Measurements from ENCODE around the gene RNF213. TPM values are rescaled to one million over a fixed set of nuclear protein-coding genes. Genes with fewer than 3 reads are reported as not detected.

Gene RNF213
- polyA plus RNA-seq, 4 donors: 35.4 to 71.4 (median 53.0) TPM

- no peak for FAIRE-seq
- H3K27ac ChIP-seq (ENCODE audit: low read depth in 1 of 3, low read length in 2 of 3): no peak overlapping the region
- H3K9me3 ChIP-seq (ENCODE audit: control insufficient read depth in 2 of 2, insufficient read depth in 1 of 2, low read depth in 1 of 2, low read length in 1 of 2): no peaks in the 10 kb centered on the region
- 95 to 99% (median 95%) methylated on average over 3 of the region's 3 CpGs for WGBS, 3 donors
- H3K4me1 ChIP-seq (ENCODE audit: control insufficient read depth in 3 of 3, insufficient read depth in 2 of 3, low read depth in 1 of 3, low read length in 2 of 3): no peaks in the 10 kb centered on the region
- H3K27me3 ChIP-seq (ENCODE audit: control insufficient read depth in 3 of 3, insufficient read depth in 3 of 3, low read length in 3 of 3): no peaks in the 10 kb centered on the region
- no peak for DNase-seq
- no peak overlapping the region for H3K4me3 ChIP-seq (ENCODE audit: low read depth in 1 of 3, low read length in 3 of 3)
- peaks cover 37 to 87% (median 68%) of the 10 kb centered on the region in 3 donors for H3K36me3 ChIP-seq (ENCODE audit: control insufficient read depth in 3 of 3, insufficient read depth in 2 of 3, low read depth in 1 of 3, low read length in 3 of 3)
Measured at GRCh38 chr17:80382446-80382845, 121.8 kb downstream of the RNF213 start.

- H3K4me3 ChIP-seq (ENCODE audit: low read depth in 1 of 3, low read length in 3 of 3): no peak overlapping the region
- no peaks in the 10 kb centered on the region for H3K27me3 ChIP-seq (ENCODE audit: control insufficient read depth in 3 of 3, insufficient read depth in 3 of 3, low read length in 3 of 3)
- no peak for FAIRE-seq
- H3K27ac ChIP-seq (ENCODE audit: low read depth in 1 of 3, low read length in 2 of 3): no peak overlapping the region
- no peak for DNase-seq
- H3K9me3 ChIP-seq (ENCODE audit: control insufficient read depth in 2 of 2, insufficient read depth in 1 of 2, low read depth in 1 of 2, low read length in 1 of 2): no peaks in the 10 kb centered on the region
- WGBS, 3 donors: 91 to 95% (median 95%) methylated on average over 8 of the region's 8 CpGs
- peaks cover 37 to 86% (median 67%) of the 10 kb centered on the region in 3 donors for H3K36me3 ChIP-seq (ENCODE audit: control insufficient read depth in 3 of 3, insufficient read depth in 2 of 3, low read depth in 1 of 3, low read length in 3 of 3)
- H3K4me1 ChIP-seq (ENCODE audit: control insufficient read depth in 3 of 3, insufficient read depth in 2 of 3, low read depth in 1 of 3, low read length in 2 of 3): no peaks in the 10 kb centered on the region
Measured at GRCh38 chr17:80382956-80383355, 122.3 kb downstream of the RNF213 start.

GRCh38 chr17:80384078-80384960, 123.7 kb downstream of the RNF213 start:
- no peak for DNase-seq
- Histone ChIP-seq H3K4me1 (ENCODE audit: control insufficient read depth in 3 of 3, insufficient read depth in 2 of 3, low read depth in 1 of 3, low read length in 2 of 3) (no peaks in the 10 kb centered on the region), H3K9me3 (ENCODE audit: control insufficient read depth in 2 of 2, insufficient read depth in 1 of 2, low read depth in 1 of 2, low read length in 1 of 2) (no peaks in the 10 kb centered on the region), H3K36me3 (ENCODE audit: control insufficient read depth in 3 of 3, insufficient read depth in 2 of 3, low read depth in 1 of 3, low read length in 3 of 3) (peaks cover 27 to 89% (median 70%) of the 10 kb centered on the region in 3 donors), H3K27me3 (ENCODE audit: control insufficient read depth in 3 of 3, insufficient read depth in 3 of 3, low read length in 3 of 3) (no peaks in the 10 kb centered on the region), H3K27ac (ENCODE audit: low read depth in 1 of 3, low read length in 2 of 3) (no peak overlapping the region), H3K4me3 (ENCODE audit: low read depth in 1 of 3, low read length in 3 of 3) (no peak overlapping the region)
- no peak for FAIRE-seq
- WGBS, 3 donors: 79 to 88% (median 87%) methylated on average over 24 of the region's 24 CpGs

GRCh38 chr17:80385046-80385445, 124.4 kb downstream of the RNF213 start:
- DNase-seq: no peak
- FAIRE-seq: no peak
- 90 to 94% (median 93%) methylated on average over 9 of the region's 9 CpGs for WGBS, 3 donors

GRCh38 chr17:80386341-80386740, 125.7 kb downstream of the RNF213 start:
- Histone ChIP-seq H3K9me3 (ENCODE audit: control insufficient read depth in 2 of 2, insufficient read depth in 1 of 2, low read depth in 1 of 2, low read length in 1 of 2) (no peaks in the 10 kb centered on the region), H3K27ac (ENCODE audit: low read depth in 1 of 3, low read length in 2 of 3) (no peak overlapping the region), H3K36me3 (ENCODE audit: control insufficient read depth in 3 of 3, insufficient read depth in 2 of 3, low read depth in 1 of 3, low read length in 3 of 3) (peaks cover 24 to 90% (median 58%) of the 10 kb centered on the region in 3 donors), H3K27me3 (ENCODE audit: control insufficient read depth in 3 of 3, insufficient read depth in 3 of 3, low read length in 3 of 3) (no peaks in the 10 kb centered on the region), H3K4me1 (ENCODE audit: control insufficient read depth in 3 of 3, insufficient read depth in 2 of 3, low read depth in 1 of 3, low read length in 2 of 3) (no peaks in the 10 kb centered on the region), H3K4me3 (ENCODE audit: low read depth in 1 of 3, low read length in 3 of 3) (no peak overlapping the region)
- DNase-seq (no peak), FAIRE-seq (no peak)
- WGBS, 3 donors: 94 to 96% (median 95%) methylated on average over 14 of the region's 14 CpGs

More at GRCh38 chr17:80385046-80385445, 124.4 kb downstream of the RNF213 start:
- Histone ChIP-seq H3K4me3 (ENCODE audit: low read depth in 1 of 3, low read length in 3 of 3) (no peak overlapping the region), H3K27ac (ENCODE audit: low read depth in 1 of 3, low read length in 2 of 3) (no peak overlapping the region), H3K27me3 (ENCODE audit: control insufficient read depth in 3 of 3, insufficient read depth in 3 of 3, low read length in 3 of 3) (no peaks in the 10 kb centered on the region), H3K4me1 (ENCODE audit: control insufficient read depth in 3 of 3, insufficient read depth in 2 of 3, low read depth in 1 of 3, low read length in 2 of 3) (no peaks in the 10 kb centered on the region), H3K36me3 (ENCODE audit: control insufficient read depth in 3 of 3, insufficient read depth in 2 of 3, low read depth in 1 of 3, low read length in 3 of 3) (peaks cover 23 to 89% (median 66%) of the 10 kb centered on the region in 3 donors), H3K9me3 (ENCODE audit: control insufficient read depth in 2 of 2, insufficient read depth in 1 of 2, low read depth in 1 of 2, low read length in 1 of 2) (no peaks in the 10 kb centered on the region)

- WGBS, 3 donors: 91 to 93% (median 92%) methylated on average over 7 of the region's 7 CpGs
- DNase-seq (no peak), FAIRE-seq (no peak)
- Histone ChIP-seq H3K27ac (ENCODE audit: low read depth in 1 of 3, low read length in 2 of 3) (no peak overlapping the region), H3K4me1 (ENCODE audit: control insufficient read depth in 3 of 3, insufficient read depth in 2 of 3, low read depth in 1 of 3, low read length in 2 of 3) (no peaks in the 10 kb centered on the region), H3K9me3 (ENCODE audit: control insufficient read depth in 2 of 2, insufficient read depth in 1 of 2, low read depth in 1 of 2, low read length in 1 of 2) (no peaks in the 10 kb centered on the region), H3K27me3 (ENCODE audit: control insufficient read depth in 3 of 3, insufficient read depth in 3 of 3, low read length in 3 of 3) (no peaks in the 10 kb centered on the region), H3K36me3 (ENCODE audit: control insufficient read depth in 3 of 3, insufficient read depth in 2 of 3, low read depth in 1 of 3, low read length in 3 of 3) (peaks cover 23 to 88% (median 52%) of the 10 kb centered on the region in 3 donors), H3K4me3 (ENCODE audit: low read depth in 1 of 3, low read length in 3 of 3) (no peak overlapping the region)
Measured at GRCh38 chr17:80387071-80387470, 126.4 kb downstream of the RNF213 start.

GRCh38 chr17:80388175-80388574, 127.5 kb downstream of the RNF213 start:
- Histone ChIP-seq H3K4me3 (ENCODE audit: low read depth in 1 of 3, low read length in 3 of 3) (no peak overlapping the region), H3K36me3 (ENCODE audit: control insufficient read depth in 3 of 3, insufficient read depth in 2 of 3, low read depth in 1 of 3, low read length in 3 of 3) (peaks cover 24 to 91% (median 54%) of the 10 kb centered on the region in 3 donors), H3K9me3 (ENCODE audit: control insufficient read depth in 2 of 2, insufficient read depth in 1 of 2, low read depth in 1 of 2, low read length in 1 of 2) (no peaks in the 10 kb centered on the region), H3K27ac (ENCODE audit: low read depth in 1 of 3, low read length in 2 of 3) (no peak overlapping the region), H3K27me3 (ENCODE audit: control insufficient read depth in 3 of 3, insufficient read depth in 3 of 3, low read length in 3 of 3) (no peaks in the 10 kb centered on the region), H3K4me1 (ENCODE audit: control insufficient read depth in 3 of 3, insufficient read depth in 2 of 3, low read depth in 1 of 3, low read length in 2 of 3) (no peaks in the 10 kb centered on the region)
- no peak for DNase-seq
- 93 to 97% (median 96%) methylated on average over 15 of the region's 15 CpGs for WGBS, 3 donors
- no peak for FAIRE-seq

GRCh38 chr17:80388601-80389000, 127.9 kb downstream of the RNF213 start:
- H3K9me3 ChIP-seq (ENCODE audit: control insufficient read depth in 2 of 2, insufficient read depth in 1 of 2, low read depth in 1 of 2, low read length in 1 of 2): no peaks in the 10 kb centered on the region
- WGBS, 3 donors: 95 to 97% (median 96%) methylated on average over 10 of the region's 10 CpGs
- peaks cover 25 to 94% (median 56%) of the 10 kb centered on the region in 3 donors for H3K36me3 ChIP-seq (ENCODE audit: control insufficient read depth in 3 of 3, insufficient read depth in 2 of 3, low read depth in 1 of 3, low read length in 3 of 3)
- H3K4me3 ChIP-seq (ENCODE audit: low read depth in 1 of 3, low read length in 3 of 3): no peak overlapping the region
- DNase-seq (no peak), FAIRE-seq (no peak)
- no peak overlapping the region for H3K27ac ChIP-seq (ENCODE audit: low read depth in 1 of 3, low read length in 2 of 3)
- H3K27me3 ChIP-seq (ENCODE audit: control insufficient read depth in 3 of 3, insufficient read depth in 3 of 3, low read length in 3 of 3): no peaks in the 10 kb centered on the region
- no peaks in the 10 kb centered on the region for H3K4me1 ChIP-seq (ENCODE audit: control insufficient read depth in 3 of 3, insufficient read depth in 2 of 3, low read depth in 1 of 3, low read length in 2 of 3)
